Ectodermal cell (in vitro differentiated cells): ENCODE results near the gene DGLUCY.
"Not testable (repeated sequence)": the region's sequence is repeated elsewhere in the genome, so short reads cannot be mapped to it uniquely, and the experiment has no call there.

Source experiments
- H3K27ac ChIP-seq: 2 replicates; pipeline ENCODE4 v1.7.0; 2013; ENCODE audit warnings: mild to moderate bottlenecking, low read depth, low read length; ENCODE audit not compliant: insufficient read depth, poor library complexity, severe bottlenecking
- H3K27me3 ChIP-seq: 2 replicates; pipeline ENCODE4 v1.7.0; 2013; ENCODE audit warnings: mild to moderate bottlenecking, low read length; ENCODE audit not compliant: insufficient read depth, control insufficient read depth, poor library complexity, severe bottlenecking
- H3K36me3 ChIP-seq: one replicate; pipeline ENCODE4 v1.7.0; 2013; ENCODE audit warnings: low read length; ENCODE audit not compliant: control insufficient read depth, insufficient read depth
- H3K4me1 ChIP-seq: one replicate; pipeline ENCODE4 v1.7.0; 2013; ENCODE audit warnings: low read length; ENCODE audit not compliant: control insufficient read depth, insufficient read depth
- H3K4me3 ChIP-seq: 2 replicates; pipeline ENCODE4 v1.7.0; 2013; ENCODE audit warnings: low read depth, low read length, control low read depth; ENCODE audit not compliant: insufficient read depth
- H3K9me3 ChIP-seq: 2 replicates; pipeline ENCODE4 v1.7.0; 2013; ENCODE audit warnings: mild to moderate bottlenecking, low read length, moderate library complexity; ENCODE audit not compliant: control insufficient read depth
- WGBS, 2 experiments: methylation state at CpG; one replicate each; pipeline ENCODE4 v1.1.7; 2013; ENCODE audit warnings: missing lambda C conversion rate in 2 of 2; 5-methylcytosine and 5-hydroxymethylcytosine counted together

The DGLUCY gene

DNA sequence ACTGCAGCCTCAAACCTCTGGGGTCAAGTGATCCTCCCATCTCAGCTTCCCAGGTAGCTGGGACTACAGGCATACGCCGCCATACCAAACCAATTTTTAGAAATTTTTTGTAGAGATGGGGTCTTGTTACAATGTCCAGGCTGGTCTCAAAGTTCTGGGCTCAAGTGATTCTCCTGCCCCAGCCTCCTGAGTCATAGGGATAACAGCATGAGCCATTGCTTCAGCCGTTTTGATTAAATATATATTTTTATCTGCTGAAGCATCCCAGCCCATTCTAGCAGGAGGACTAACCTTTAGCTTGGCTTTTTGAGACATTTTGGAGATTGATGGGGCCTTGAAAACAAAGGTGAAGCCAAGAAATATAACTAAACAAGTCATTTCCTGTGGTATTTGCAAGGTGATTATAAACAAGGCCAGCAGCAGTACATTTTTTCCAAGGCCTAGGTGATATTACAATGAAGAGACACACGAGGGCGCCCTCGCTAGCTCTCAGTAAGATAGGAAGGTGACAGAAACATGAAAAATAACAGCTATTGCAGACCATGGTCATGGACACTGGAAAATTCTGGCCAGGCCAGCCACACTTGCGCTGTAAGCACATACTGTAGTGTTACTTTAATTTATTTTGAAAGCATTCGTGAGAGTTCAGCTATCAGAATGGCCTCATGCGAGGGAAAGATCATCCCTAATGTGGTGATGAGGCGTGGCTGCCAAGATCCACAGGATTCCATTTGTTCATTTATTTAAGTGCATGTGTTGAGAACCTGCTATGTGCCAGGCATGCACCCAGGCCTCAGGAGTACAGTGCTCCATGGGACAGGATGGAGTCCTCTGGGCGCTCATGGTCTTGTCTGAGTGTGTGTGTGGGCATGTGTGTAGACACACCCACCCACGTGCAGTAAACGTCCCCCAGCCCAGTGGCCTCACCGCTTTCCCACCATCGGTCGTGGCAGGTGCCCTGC is 63.5 kb downstream of the DGLUCY start:
- Histone ChIP-seq H3K36me3 (no peaks in the 10 kb centered on the region), H3K27me3 (no peaks in the 10 kb centered on the region), H3K9me3 (no peaks in the 10 kb centered on the region), H3K4me1 (no peaks in the 10 kb centered on the region), H3K27ac (no peak overlapping the region), H3K4me3 (no peak overlapping the region)
- 73 to 75% methylated on average over 16 of the region's 16 CpGs for WGBS, 2 experiments

DNA sequence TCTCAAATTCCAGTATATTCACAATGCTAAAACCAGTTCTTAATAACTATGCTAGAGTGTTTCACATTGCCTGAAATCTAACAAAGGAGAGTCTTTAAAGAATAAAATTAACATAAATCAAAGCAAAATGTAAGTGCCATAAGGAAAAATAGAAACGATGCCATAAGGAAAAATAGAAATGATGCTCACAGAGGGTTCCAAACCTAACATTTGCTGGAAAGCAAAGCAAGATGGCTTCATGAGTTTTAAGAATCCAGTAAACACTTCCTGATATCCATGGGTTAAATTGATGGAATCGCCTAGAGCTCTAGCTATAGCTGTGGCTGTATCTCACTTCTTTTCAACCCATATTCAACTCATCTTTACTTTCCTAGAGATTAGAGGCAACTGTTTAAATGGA is 66.7 kb downstream of the DGLUCY start:
- Histone ChIP-seq H3K4me1 (no peaks in the 10 kb centered on the region), H3K4me3 (no peak overlapping the region), H3K27ac (no peak overlapping the region), H3K9me3 (no peaks in the 10 kb centered on the region), H3K36me3 (no peaks in the 10 kb centered on the region), H3K27me3 (no peaks in the 10 kb centered on the region)
- WGBS, 2 experiments: 89 to 95% methylated on average over 2 of the region's 2 CpGs

DNA sequence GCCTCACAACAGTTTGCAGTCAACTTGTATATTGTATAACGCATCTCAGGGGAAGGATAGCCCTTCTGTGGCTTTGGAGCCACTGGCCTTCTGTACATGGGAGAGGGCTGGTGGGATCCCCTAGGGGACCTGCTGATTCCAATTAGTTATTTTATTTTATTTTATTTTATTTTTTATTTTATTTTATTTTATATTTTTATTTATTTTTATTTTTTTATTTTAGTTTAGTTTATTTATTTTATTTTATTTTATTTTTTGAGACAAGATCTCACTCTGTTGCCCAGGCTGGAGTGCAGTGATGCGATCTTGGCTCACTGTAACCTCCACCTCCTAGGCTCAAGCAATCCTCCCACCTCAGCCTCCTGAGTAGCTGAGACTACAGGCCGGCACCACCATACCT is 68.9 kb downstream of the DGLUCY start:
- H3K4me1 ChIP-seq, H3K36me3 ChIP-seq, H3K27ac ChIP-seq, H3K27me3 ChIP-seq, H3K9me3 ChIP-seq, H3K4me3 ChIP-seq: not testable (repeated sequence)
- 94 to 97% methylated on average over 3 of the region's 3 CpGs for WGBS, 2 experiments

DNA sequence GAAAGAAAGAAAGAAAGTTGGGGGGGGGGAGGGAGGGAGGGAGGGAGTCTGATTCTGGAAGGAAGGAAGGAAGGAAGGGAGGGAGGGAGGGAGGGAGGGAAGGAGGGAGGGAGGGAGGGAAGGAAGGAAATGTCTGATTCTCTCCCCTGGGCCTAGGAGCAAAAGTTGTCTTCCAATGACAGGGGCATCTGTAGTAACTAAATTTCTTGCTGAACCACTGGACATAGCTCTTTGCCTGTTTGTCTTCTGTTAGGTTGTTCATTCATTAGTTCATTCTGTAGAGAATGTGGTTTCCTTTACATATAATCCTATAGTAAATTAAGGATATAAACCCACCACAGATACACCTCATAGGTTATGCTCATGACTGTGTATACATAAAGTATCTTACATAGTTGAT is 70.7 kb downstream of the DGLUCY start:
- Histone ChIP-seq H3K27ac (no peak overlapping the region), H3K4me3 (no peak overlapping the region), H3K27me3 (no peaks in the 10 kb centered on the region), H3K36me3 (peaks cover 4% of the 10 kb centered on the region), H3K9me3 (no peaks in the 10 kb centered on the region), H3K4me1 (no peaks in the 10 kb centered on the region)

DNA sequence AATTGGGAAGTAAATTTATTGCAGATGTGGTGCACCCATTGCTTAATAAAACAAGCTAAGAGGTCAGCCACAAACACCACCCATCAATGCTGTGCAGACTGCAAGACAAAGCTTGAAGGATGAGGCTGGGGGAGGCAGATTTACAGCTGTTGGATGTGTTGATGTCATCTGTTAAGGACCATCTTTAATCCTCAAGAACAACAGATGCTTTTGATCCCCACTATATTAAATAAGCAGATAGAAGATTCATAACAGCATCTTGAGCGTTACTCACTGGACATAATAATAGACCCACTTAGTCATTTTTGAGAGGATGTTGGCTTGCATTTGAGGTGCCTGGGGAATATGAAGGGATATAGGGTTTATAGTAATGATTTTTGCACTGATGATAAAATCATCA is 71.8 kb downstream of the DGLUCY start:
- Histone ChIP-seq H3K36me3 (peaks cover 4% of the 10 kb centered on the region), H3K27me3 (no peaks in the 10 kb centered on the region), H3K27ac (no peak overlapping the region), H3K4me3 (no peak overlapping the region), H3K4me1 (no peaks in the 10 kb centered on the region), H3K9me3 (no peaks in the 10 kb centered on the region)
- 89 to 95% methylated on average over 1 of the region's 1 CpG for WGBS, 2 experiments

DNA sequence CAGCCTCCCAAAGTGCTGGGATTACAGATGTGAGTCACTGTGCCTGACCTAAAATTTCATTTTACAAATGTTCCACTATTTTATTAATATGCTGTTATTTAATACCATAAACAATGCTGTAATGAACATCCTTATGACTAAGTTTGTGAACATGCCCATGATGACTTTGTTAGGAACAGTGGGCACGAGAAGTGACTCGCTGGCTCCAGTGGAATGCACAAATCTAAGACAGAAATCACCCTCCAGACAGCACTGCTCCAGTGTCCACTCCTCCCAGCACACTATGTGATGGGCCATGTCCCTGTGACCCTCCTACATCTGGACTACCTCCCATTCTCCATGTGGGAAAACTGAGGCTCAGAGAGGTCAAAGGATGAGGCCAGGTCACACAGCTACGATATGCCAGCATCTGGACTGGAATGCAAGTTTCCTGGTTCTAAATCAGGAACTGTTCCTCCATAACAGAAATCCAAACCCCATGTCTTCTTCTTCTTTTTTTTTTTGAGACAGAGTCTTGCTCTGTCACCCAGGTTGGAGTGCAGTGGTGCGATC is 72.7 kb downstream of the DGLUCY start:
- H3K27me3 ChIP-seq: no peaks in the 10 kb centered on the region
- H3K4me1 ChIP-seq: no peaks in the 10 kb centered on the region
- H3K4me3 ChIP-seq: no peak overlapping the region
- 92 to 93% methylated on average over 4 of the region's 4 CpGs for WGBS, 2 experiments
- H3K36me3 ChIP-seq: peaks cover 4% of the 10 kb centered on the region
- H3K27ac ChIP-seq: no peak overlapping the region
- H3K9me3 ChIP-seq: no peaks in the 10 kb centered on the region

DNA sequence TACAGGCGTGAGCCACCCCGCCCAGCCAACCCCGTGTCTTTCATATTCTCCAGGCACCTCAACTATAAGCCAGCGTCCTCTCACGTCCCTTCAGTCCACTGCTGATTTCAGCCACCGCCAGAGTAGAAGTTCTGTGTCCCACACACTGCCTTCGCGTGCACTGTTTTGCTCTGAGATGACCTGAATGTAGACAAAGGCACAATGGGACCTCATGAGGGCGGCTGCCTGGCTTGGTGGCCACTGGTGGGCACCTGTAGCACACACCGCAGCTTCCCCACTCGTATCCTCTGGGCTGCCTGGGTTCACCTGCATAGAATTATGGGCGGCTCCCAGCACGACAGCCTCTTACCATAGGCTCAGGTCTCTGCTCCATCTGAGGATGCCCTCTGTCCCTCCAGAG is 73.4 kb downstream of the DGLUCY start:
- Histone ChIP-seq H3K4me3 (no peak overlapping the region), H3K4me1 (no peaks in the 10 kb centered on the region), H3K9me3 (no peaks in the 10 kb centered on the region), H3K27me3 (no peaks in the 10 kb centered on the region), H3K27ac (no peak overlapping the region), H3K36me3 (peaks cover 4% of the 10 kb centered on the region)
- 92 to 94% methylated on average over 13 of the region's 13 CpGs for WGBS, 2 experiments

DNA sequence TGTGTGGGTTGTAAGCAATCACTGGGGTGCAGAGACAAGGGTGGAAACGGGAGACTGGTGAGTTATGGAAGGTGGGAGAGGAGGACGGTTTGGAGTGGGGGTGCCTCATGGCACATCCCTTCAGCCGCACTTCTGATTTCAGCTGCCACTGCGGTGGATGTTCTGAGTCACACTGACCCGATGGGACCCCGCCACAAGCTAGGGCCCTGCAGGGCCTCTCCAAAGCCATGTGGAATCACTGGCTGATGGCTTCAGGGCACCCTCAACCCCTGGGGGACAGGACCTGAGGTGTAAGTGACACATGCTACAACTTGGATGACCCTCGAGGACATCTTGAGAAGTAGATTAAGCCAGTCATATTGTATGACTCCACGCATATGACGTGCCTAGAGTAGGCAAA is 77.0 kb downstream of the DGLUCY start:
- no peaks in the 10 kb centered on the region for H3K9me3 ChIP-seq
- no peaks in the 10 kb centered on the region for H3K27me3 ChIP-seq
- WGBS, 2 experiments: 95 to 97% methylated on average over 9 of the region's 9 CpGs
- H3K36me3 ChIP-seq: peaks cover 4% of the 10 kb centered on the region
- no peak overlapping the region for H3K27ac ChIP-seq
- no peaks in the 10 kb centered on the region for H3K4me1 ChIP-seq
- no peak overlapping the region for H3K4me3 ChIP-seq

DNA sequence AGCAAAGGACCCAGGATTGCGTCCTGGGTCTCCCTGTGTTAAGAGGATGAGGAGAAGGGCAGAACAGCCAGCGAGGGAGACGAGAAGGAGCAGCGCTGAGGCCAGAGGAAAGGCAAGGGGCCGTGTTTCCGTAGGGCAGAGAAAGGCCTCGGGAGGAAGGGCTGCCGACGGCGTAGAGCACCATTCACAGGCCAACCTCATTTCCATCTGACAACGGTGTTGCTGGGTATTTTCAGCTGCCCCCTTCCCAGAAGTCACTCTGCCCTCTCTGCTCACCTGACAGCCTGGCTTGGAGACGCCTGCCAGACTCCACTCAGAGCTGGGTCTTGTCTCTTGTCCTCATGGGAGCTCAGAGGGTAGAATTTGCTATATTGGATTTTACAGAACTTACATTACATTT is 79.2 kb downstream of the DGLUCY start:
- no peaks in the 10 kb centered on the region for H3K9me3 ChIP-seq
- 81 to 83% methylated on average over 12 of the region's 12 CpGs for WGBS, 2 experiments

DNA sequence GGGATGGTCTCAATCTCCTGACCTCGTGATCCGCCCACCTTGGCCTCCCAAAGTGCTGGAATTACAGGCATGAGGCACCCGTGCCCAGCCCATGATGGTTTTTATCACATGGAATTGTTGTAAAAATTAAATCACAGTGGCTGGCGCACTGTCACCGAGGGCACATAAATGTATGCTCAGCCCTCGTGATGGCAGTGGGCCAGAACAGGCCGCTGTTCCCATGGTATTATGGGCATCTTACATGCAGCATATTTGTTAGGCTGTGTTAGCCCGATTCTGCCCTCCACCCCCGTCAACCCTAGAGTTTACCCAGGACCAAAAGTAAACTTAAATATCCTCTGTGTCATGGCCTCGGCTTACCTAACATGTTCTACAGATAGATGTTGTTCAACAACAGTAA is 82.0 kb downstream of the DGLUCY start:
- H3K36me3 ChIP-seq: peaks cover 3% of the 10 kb centered on the region
- no peaks in the 10 kb centered on the region for H3K4me1 ChIP-seq
- H3K27me3 ChIP-seq: no peaks in the 10 kb centered on the region
- H3K4me3 ChIP-seq: no peak overlapping the region
- no peaks in the 10 kb centered on the region for H3K9me3 ChIP-seq
- no peak overlapping the region for H3K27ac ChIP-seq
- WGBS, 2 experiments: 94 to 96% methylated on average over 10 of the region's 10 CpGs

More for the DNA sequence above, 79.2 kb downstream of the DGLUCY start:
- H3K36me3 ChIP-seq: no peaks in the 10 kb centered on the region
- no peak overlapping the region for H3K27ac ChIP-seq
- H3K4me1 ChIP-seq: no peaks in the 10 kb centered on the region
- H3K27me3 ChIP-seq: no peaks in the 10 kb centered on the region
- no peak overlapping the region for H3K4me3 ChIP-seq
